Left ventricle myocardium inferior (tissue), 1 donor: ENCODE results near the gene HLA-DOA. TPM values are rescaled to one million over a fixed set of nuclear protein-coding genes. Genes with fewer than 3 reads are reported as not detected.

Source experiments
- DNase-seq: peaks from one replicate; pipeline ENCODE4 v3.0.0-alpha.2; 2020
- H3K27ac ChIP-seq: fragments of 200-600 bp; replicated peaks from 2 replicates; pipeline ENCODE4 v1.8.0; 2021
- H3K27me3 ChIP-seq: fragments of 200-600 bp; 2 replicates; pipeline ENCODE4 v1.8.0; 2021; ENCODE audit warnings: low read depth
- H3K36me3 ChIP-seq: fragments of 200-600 bp; 2 replicates; pipeline ENCODE4 v1.8.0; 2021
- H3K4me1 ChIP-seq: fragments of 200-600 bp; 2 replicates; pipeline ENCODE4 v1.8.0; 2021
- H3K4me3 ChIP-seq: fragments of 200-600 bp; 2 replicates; pipeline ENCODE4 v1.8.0; 2021; ENCODE audit warnings: mild to moderate bottlenecking, moderate library complexity
- H3K9me3 ChIP-seq: fragments of 200-600 bp; replicated peaks from 2 replicates; pipeline ENCODE4 v1.8.0; 2021
- intact Hi-C: fragments of 100-400 bp; cut with micrococcal nuclease; formaldehyde crosslinking; loops from one replicate; pipeline ENCODE4 v1.11.0; 2022
- total RNA-seq: library from RNA; stranded (reverse); fragmentation: NEBNext Ultra II Directional; extraction: Animal tissue kit (Norgen Biotek cat#: 25700); gene quantifications from one replicate; pipeline ENCODE4 v1.2.1, GENCODE V29; 2021
- TF ChIP-seq, protein P1 (sequence below): fragments of 200-600 bp; IDR thresholded peaks from 2 replicates; pipeline ENCODE4 v1.8.0; 2021; ENCODE audit warnings: antibody characterized with exemption, mild to moderate bottlenecking, borderline replicate concordance
- donor health status: DM: no; HTN: yes; CAD: no; lungs with severe emphysema.

The HLA-DOA gene
- total RNA-seq, 1 donor from 2014 or later, result 1.8 TPM

DNA sequence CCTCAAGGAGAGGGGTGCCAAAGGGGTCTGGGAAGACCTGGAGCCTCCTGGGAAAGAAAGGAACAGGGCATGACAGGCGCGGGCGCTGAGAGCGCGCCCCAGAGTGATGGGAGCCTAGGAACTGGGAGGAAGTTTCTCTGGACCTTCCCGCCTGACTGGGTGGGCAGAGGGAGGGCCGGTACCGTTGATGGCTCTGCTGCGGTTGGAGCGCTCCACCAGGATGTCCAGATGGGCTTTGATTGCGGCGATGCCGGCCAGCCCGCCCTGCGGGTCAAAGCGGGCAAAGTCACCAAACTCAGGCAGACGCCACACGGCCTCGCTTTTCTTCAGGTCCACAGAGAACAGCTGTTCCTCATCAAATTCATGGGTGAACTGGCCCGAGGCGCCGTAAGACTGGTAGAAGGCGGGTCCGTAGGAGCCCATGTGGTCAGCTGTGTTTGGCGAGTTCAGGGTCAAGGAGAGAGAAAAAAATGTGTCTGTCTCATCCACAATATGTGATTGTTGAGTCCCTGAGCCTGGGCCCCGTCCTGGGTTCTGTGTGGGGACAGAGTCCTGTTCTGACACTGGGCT, 1.5 kb downstream of the HLA-DOA start:
- H3K27me3 ChIP-seq, result peaks cover 49% of the 10 kb centered on the region
- TF ChIP-seq, protein P1, sequence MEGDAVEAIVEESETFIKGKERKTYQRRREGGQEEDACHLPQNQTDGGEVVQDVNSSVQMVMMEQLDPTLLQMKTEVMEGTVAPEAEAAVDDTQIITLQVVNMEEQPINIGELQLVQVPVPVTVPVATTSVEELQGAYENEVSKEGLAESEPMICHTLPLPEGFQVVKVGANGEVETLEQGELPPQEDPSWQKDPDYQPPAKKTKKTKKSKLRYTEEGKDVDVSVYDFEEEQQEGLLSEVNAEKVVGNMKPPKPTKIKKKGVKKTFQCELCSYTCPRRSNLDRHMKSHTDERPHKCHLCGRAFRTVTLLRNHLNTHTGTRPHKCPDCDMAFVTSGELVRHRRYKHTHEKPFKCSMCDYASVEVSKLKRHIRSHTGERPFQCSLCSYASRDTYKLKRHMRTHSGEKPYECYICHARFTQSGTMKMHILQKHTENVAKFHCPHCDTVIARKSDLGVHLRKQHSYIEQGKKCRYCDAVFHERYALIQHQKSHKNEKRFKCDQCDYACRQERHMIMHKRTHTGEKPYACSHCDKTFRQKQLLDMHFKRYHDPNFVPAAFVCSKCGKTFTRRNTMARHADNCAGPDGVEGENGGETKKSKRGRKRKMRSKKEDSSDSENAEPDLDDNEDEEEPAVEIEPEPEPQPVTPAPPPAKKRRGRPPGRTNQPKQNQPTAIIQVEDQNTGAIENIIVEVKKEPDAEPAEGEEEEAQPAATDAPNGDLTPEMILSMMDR, result no peak

DNA sequence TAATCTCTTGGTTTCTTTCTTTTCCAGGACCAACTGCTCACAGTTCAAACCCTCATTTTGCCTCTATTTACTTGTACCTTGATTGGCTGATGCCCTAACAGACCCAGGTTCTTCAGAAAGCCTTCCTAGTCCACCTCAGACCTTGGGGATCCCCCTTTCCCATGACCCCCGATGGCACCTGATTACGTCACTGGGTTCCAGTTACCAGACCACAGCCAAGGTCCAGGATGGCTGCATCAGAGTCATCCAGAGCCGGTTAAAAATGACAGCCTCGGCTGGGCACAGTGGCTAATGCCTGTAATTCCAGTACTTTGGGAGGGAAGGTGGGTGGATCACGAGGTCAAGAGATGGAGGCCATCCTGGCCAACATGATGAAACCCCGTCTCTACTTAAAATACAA, 4.5 kb downstream of the HLA-DOA start:
- Histone ChIP-seq H3K4me3 (no peak overlapping the region), H3K4me1 (peaks cover 8% of the 10 kb centered on the region), H3K9me3 (no peaks in the 10 kb centered on the region), H3K27ac (no peak overlapping the region), H3K27me3 (peaks cover 67% of the 10 kb centered on the region), H3K36me3 (no peaks in the 10 kb centered on the region)
- no peak for DNase-seq
- intact Hi-C loops, result loop anchor here (5.0 kb wide), 1 partner anchor 87 kb away; no protein-coding TSS in a partner anchor
- TF ChIP-seq, protein P1, result no peak

More for the DNA sequence above, 1.5 kb downstream of the HLA-DOA start:
- Histone ChIP-seq H3K9me3 (no peaks in the 10 kb centered on the region), H3K4me1 (peaks cover 9% of the 10 kb centered on the region), H3K4me3 (no peak overlapping the region), H3K36me3 (no peaks in the 10 kb centered on the region), H3K27ac (no peak overlapping the region)
- intact Hi-C loops, result no loop called here
- DNase-seq, result no peak

DNA sequence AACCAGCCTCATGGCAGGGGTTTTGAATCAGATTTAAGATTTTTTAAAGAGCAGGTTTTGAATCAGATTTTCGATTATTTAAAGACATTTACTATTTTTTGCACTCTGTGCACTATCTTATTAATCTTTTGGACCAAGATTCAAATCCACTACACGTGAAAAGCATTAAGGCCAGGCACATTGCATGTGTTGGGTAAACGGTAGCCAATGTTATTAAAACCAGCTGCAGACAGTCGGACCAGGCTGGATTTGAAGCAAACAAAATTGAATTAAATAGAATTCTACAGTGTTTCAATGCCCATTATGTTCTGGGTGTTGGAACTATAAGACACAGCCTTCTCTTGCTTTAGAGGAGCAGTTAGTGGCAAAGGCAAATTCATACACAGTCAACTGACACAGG, 7.7 kb downstream of the HLA-DOA start:
- H3K4me3 ChIP-seq, result no peak overlapping the region
- peaks cover 62% of the 10 kb centered on the region for H3K27me3 ChIP-seq
- TF ChIP-seq, protein P1, result no peak
- DNase-seq, result no peak
- H3K4me1 ChIP-seq, result no peaks in the 10 kb centered on the region
- H3K9me3 ChIP-seq, result no peaks in the 10 kb centered on the region
- intact Hi-C loops, result loop anchor here (5.0 kb wide), 1 partner anchor 91 kb away; no protein-coding TSS in a partner anchor
- H3K36me3 ChIP-seq, result no peaks in the 10 kb centered on the region
- H3K27ac ChIP-seq, result no peak overlapping the region

DNA sequence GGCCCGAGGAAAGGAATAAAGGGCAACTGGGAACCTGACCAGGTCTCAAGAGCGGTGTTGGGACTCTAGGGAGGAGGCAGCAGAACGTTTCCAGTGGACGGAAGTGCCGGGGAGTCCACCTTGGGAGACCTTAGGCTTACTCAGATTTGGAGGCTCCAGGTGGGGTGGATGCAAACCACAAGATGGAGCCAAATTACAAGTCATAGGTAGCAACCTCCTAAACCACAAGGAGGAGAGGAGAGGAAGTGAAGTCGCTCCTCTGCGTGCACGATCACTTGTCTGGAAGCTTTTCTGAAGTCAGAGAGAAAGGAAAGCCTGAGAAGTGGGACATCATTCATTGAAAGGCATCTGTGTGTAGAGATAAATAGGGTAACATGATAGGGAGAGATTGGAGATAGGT, 9.3 kb downstream of the HLA-DOA start:
- Histone ChIP-seq H3K4me3 (no peak overlapping the region), H3K27ac (no peak overlapping the region), H3K36me3 (no peaks in the 10 kb centered on the region), H3K9me3 (no peaks in the 10 kb centered on the region), H3K4me1 (no peaks in the 10 kb centered on the region), H3K27me3 (peaks cover 59% of the 10 kb centered on the region)
- DNase-seq, result no peak
- TF ChIP-seq, protein P1, result peak; percentile 49
- intact Hi-C loops, result loop anchor here (5.0 kb wide), 1 partner anchor 92 kb away; no protein-coding TSS in a partner anchor

DNA sequence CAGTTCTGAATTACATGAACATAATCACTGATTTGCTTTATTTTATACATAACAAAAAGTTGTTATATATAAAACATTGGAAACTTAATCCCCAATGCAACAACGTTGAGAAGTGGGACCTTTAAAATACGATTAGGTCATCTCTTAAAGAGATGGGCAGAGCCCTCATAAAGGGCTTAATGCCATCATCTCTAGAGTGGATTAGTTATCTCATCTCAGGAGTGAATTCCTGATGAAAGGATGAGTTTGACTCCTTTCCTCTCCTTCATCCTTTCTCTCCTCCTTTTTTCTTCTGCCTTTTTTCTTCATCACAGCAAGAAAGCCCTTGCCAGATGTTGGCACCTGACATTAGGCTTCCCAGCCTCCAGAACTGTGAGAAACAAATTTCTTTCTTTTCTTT, 13.9 kb downstream of the HLA-DOA start:
- H3K4me3 ChIP-seq, result no peak overlapping the region
- no peaks in the 10 kb centered on the region for H3K4me1 ChIP-seq
- TF ChIP-seq, protein P1, result no peak
- peaks cover 25% of the 10 kb centered on the region for H3K27me3 ChIP-seq
- no peak overlapping the region for H3K27ac ChIP-seq
- H3K36me3 ChIP-seq, result no peaks in the 10 kb centered on the region
- no peaks in the 10 kb centered on the region for H3K9me3 ChIP-seq
- DNase-seq, result no peak
- intact Hi-C loops, result no loop called here
